NCI-H2029 treated with DMSO at 0.1 percent for 48 hours (cell line): ENCODE measurements around the gene HLA-G.
"Not testable (repeated sequence)": the region's sequence is repeated elsewhere in the genome, so short reads cannot be mapped to it uniquely, and the experiment has no call there.

Experiments used
- DNase-seq: peaks from one replicate; lab custom pipeline; 2025; lab: John Stamatoyannopoulos, UW

Gene HLA-G

GRCh38 chr6:29827579-29828470, at the start of gene HLA-G:
Gene HLA-G (plus strand): TSS chr6:29827825. CDS start chr6:29827845, 20 bp downstream.
- DNase-seq: no peak

GRCh38 chr6:29780019-29780698, 47.5 kb upstream of the HLA-G start:
- not testable (repeated sequence) for DNase-seq

- DNase-seq: no peak
Observed at GRCh38 chr6:29789176-29789575, 38.4 kb upstream of the HLA-G start.

GRCh38 chr6:29790626-29791025, 37.0 kb upstream of the HLA-G start:
- no peak for DNase-seq

GRCh38 chr6:29791162-29791561, 36.5 kb upstream of the HLA-G start:
- DNase-seq: no peak

- DNase-seq: no peak
Observed at GRCh38 chr6:29791786-29792122, 35.9 kb upstream of the HLA-G start.

GRCh38 chr6:29792123-29793035, 35.2 kb upstream of the HLA-G start:
- no peak for DNase-seq

GRCh38 chr6:29793036-29793356, 34.6 kb upstream of the HLA-G start:
- DNase-seq: no peak

- no peak for DNase-seq
Observed at GRCh38 chr6:29793796-29794195, 33.8 kb upstream of the HLA-G start.

- DNase-seq: no peak
Observed at GRCh38 chr6:29796026-29796425, 31.6 kb upstream of the HLA-G start.

GRCh38 chr6:29797135-29797534, 30.5 kb upstream of the HLA-G start:
- DNase-seq: no peak

GRCh38 chr6:29797966-29798365, 29.7 kb upstream of the HLA-G start:
- DNase-seq: no peak

GRCh38 chr6:29800254-29800653, 27.4 kb upstream of the HLA-G start:
- no peak for DNase-seq

GRCh38 chr6:29806387-29806786, 21.2 kb upstream of the HLA-G start:
- DNase-seq: no peak

- DNase-seq: no peak
Observed at GRCh38 chr6:29809249-29809648, 18.4 kb upstream of the HLA-G start.

- no peak for DNase-seq
Observed at GRCh38 chr6:29810371-29810770, 17.3 kb upstream of the HLA-G start.

- DNase-seq: no peak
Observed at GRCh38 chr6:29811377-29811776, 16.2 kb upstream of the HLA-G start.

GRCh38 chr6:29813066-29813465, 14.6 kb upstream of the HLA-G start:
- no peak for DNase-seq

GRCh38 chr6:29813809-29814208, 13.8 kb upstream of the HLA-G start:
- DNase-seq: no peak

- no peak for DNase-seq
Observed at GRCh38 chr6:29814379-29815117, 13.1 kb upstream of the HLA-G start.

- DNase-seq: no peak
Observed at GRCh38 chr6:29815118-29815750, 12.4 kb upstream of the HLA-G start.
